Measurements from ENCODE around the gene HOXB4. TPM values are rescaled to one million over a fixed set of nuclear protein-coding genes. Genes with fewer than 3 reads are reported as not detected.
A peak's percentile ranks its signal among the peaks of the same experiment; 100 is the strongest.

Gene HOXB4
- total and polyA plus RNA-seq, 12 donors, result 1.7 to 9.8 (median 3.4) TPM

GRCh38 chr17:48597528-48597777, 19.3 kb upstream of the HOXB4 start:
- 0 to 8% (median 3%) methylated on average over 1 to 16 of the region's 16 CpGs for WGBS, 4 donors
- no peaks in the 10 kb centered on the region for H3K27me3 ChIP-seq

GRCh38 chr17:48596735-48597527, 18.8 kb upstream of the HOXB4 start:
- Histone ChIP-seq H3K4me3 (peak overlapping the region in 2 of 4 donors; percentile 50 to 72), H3K9me3 (replicated peaks in 1 of 3) (no peaks in the 10 kb centered on the region), H3K4me1 (replicated peaks in 1 of 2) (peaks cover 0 to 35% of the 10 kb centered on the region in 2 donors), H3K27me3 (no peaks in the 10 kb centered on the region), H3K36me3 (replicated peaks in 1 of 2) (peaks cover 0 to 13% of the 10 kb centered on the region in 2 donors), H3K27ac (peak overlapping the region in 3 of 5 donors; percentile 75 to 87 (median 84))
- intact Hi-C loops (cut with DNase I), result loop anchor here (5.0 to 10.0 kb wide), 2 partner anchors 252 to 260 kb away; no protein-coding TSS in a partner anchor
- TF ChIP-seq CTCF (IDR thresholded peaks at IDR 0.05) (no peak), POLR2A (IDR thresholded peaks at IDR 0.05) (no peak)
- DNase-seq, result peak in 1 of 7 donors; percentile 66
- 35 to 50% (median 41%) methylated on average over 19 to 26 of the region's 26 CpGs for WGBS, 4 donors

More at GRCh38 chr17:48597528-48597777, 19.3 kb upstream of the HOXB4 start:
- intact Hi-C loops (cut with DNase I), result loop anchor here (5.0 to 10.0 kb wide), 2 partner anchors 253 to 260 kb away; no protein-coding TSS in a partner anchor
- peak overlapping the region in 3 of 4 donors; percentile 48 to 72 (median 50) for H3K4me3 ChIP-seq
- TF ChIP-seq CTCF (IDR thresholded peaks at IDR 0.05) (no peak), POLR2A (IDR thresholded peaks at IDR 0.05) (no peak)
- peaks cover 0 to 13% of the 10 kb centered on the region in 2 donors for H3K36me3 ChIP-seq (replicated peaks in 1 of 2)
- peak overlapping the region in 3 of 5 donors; percentile 75 to 87 (median 84) for H3K27ac ChIP-seq
- H3K4me1 ChIP-seq (replicated peaks in 1 of 2), result peaks cover 0 to 40% of the 10 kb centered on the region in 2 donors
- no peaks in the 10 kb centered on the region for H3K9me3 ChIP-seq (replicated peaks in 1 of 3)
- DNase-seq, result no peak

DNA sequence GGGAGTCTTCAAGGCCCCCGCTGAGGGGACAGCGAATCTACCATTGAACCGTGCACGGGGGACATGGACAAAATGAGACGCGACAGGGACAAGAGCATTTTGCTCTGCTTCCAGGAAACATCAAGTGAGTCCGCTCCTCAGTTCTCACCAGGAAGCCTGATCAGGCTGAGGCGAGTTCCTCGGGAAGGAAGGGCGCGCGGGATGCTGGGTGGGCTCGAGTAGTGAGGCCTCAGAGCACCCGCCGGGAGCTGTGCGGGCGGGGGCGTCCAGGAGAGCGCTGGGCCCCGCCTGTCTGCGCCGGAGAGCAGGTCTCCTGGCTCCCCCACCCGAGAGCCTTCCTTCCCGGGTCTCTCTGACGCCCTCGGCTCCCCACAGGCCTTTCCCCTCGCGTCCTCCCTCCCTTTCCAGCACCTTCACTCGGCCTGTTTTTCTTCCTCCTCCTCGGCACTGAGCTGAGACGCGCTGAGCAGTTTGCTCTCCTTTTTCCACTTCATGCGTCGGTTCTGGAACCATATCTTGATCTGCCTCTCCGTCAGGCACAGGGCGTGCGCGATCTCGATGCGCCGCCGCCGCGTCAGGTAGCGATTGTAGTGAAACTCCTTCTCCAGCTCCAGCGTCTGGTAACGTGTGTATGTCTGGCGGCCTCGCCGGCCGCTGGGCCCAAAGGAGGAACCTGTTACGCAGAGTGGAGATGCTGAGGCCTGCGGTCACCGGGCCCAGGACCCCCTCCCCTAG, 18.0 kb upstream of the HOXB4 start:
- Histone ChIP-seq H3K4me3 (peak overlapping the region in 1 of 4 donors; percentile 72), H3K27me3 (no peaks in the 10 kb centered on the region), H3K36me3 (replicated peaks in 1 of 2) (peaks cover 0 to 13% of the 10 kb centered on the region in 2 donors), H3K9me3 (replicated peaks in 1 of 3) (no peaks in the 10 kb centered on the region), H3K4me1 (replicated peaks in 1 of 2) (peaks cover 0 to 33% of the 10 kb centered on the region in 2 donors), H3K27ac (peak overlapping the region in 2 of 5 donors; percentile 84 to 87)
- 55 to 76% (median 66%) methylated on average over 36 to 54 of the region's 54 CpGs for WGBS, 4 donors
- intact Hi-C loops (cut with DNase I), result loop anchor here (5.0 to 10.0 kb wide), 2 partner anchors 251 to 259 kb away; no protein-coding TSS in a partner anchor
- peak in 1 of 7 donors; percentile 66 for DNase-seq
- TF ChIP-seq POLR2A (IDR thresholded peaks at IDR 0.05) (peak in 1 of 2 donors; percentile 3), CTCF (IDR thresholded peaks at IDR 0.05) (no peak)

Measured in adrenal gland (tissue), 12 donors.